Middle frontal gyrus (tissue), 1 donor: ENCODE measurements around the gene C5.

Experiments used
- DNase-seq: peaks from one replicate; pipeline ENCODE4 v3.0.0-alpha.2; 2015; ENCODE audit warnings: low spot score; ENCODE audit errors: extremely low spot score

Gene C5

GRCh38 chr9:120942186-120943001 lies 107.7 kb downstream of the C5 start:
- no peak for DNase-seq

GRCh38 chr9:120941046-120941770 lies 108.9 kb downstream of the C5 start:
- DNase-seq = no peak

- no peak for DNase-seq
Measured at GRCh38 chr9:120940573-120940972, 109.5 kb downstream of the C5 start.

GRCh38 chr9:120938851-120939250 lies 111.2 kb downstream of the C5 start:
- no peak for DNase-seq

- no peak for DNase-seq
Measured at GRCh38 chr9:120937596-120937995, 112.5 kb downstream of the C5 start.

- DNase-seq = no peak
Measured at GRCh38 chr9:120937127-120937526, 112.9 kb downstream of the C5 start.

GRCh38 chr9:120936764-120937122 lies 113.3 kb downstream of the C5 start:
- no peak for DNase-seq

GRCh38 chr9:120936011-120936763 lies 113.9 kb downstream of the C5 start:
- DNase-seq = peak; percentile 75

GRCh38 chr9:120935383-120935857 lies 114.7 kb downstream of the C5 start:
- DNase-seq = peak; percentile 55

GRCh38 chr9:120934281-120934680 lies 115.8 kb downstream of the C5 start:
- DNase-seq = no peak

- no peak for DNase-seq
Measured at GRCh38 chr9:120933310-120934055, 116.6 kb downstream of the C5 start.

- DNase-seq = no peak
Measured at GRCh38 chr9:120932086-120932823, 117.8 kb downstream of the C5 start.

GRCh38 chr9:120931231-120932085 lies 118.6 kb downstream of the C5 start:
- no peak for DNase-seq

GRCh38 chr9:120929229-120929791 lies 120.8 kb downstream of the C5 start:
- DNase-seq = no peak

- DNase-seq = no peak
Measured at GRCh38 chr9:120928483-120929228, 121.4 kb downstream of the C5 start.

- DNase-seq = no peak
Measured at GRCh38 chr9:120928015-120928482, 122.0 kb downstream of the C5 start.

- DNase-seq = no peak
Measured at GRCh38 chr9:120927269-120928014, 122.6 kb downstream of the C5 start.
